HepG2 (cell line): ENCODE data around the gene RFX2. TPM values are rescaled to one million over a fixed set of nuclear protein-coding genes. Genes with fewer than 3 reads are reported as not detected.
A peak's percentile ranks its signal among the peaks of the same experiment; 100 is the strongest.

Source experiments
- HBP1 ChIP-seq: IDR thresholded peaks from 2 replicates; pipeline ENCODE4 v1.6.1; 2016; ENCODE audit warnings: low read depth, control low read depth
- NFKBIZ ChIP-seq: IDR thresholded peaks from 2 replicates; pipeline ENCODE4 v1.6.1; 2018; ENCODE audit warnings: missing genetic modification reagents, missing compliant biosample characterization
- RXRB ChIP-seq: IDR thresholded peaks from 2 replicates; pipeline ENCODE4 v1.6.1; 2016; ENCODE audit warnings: borderline replicate concordance, missing genetic modification reagents, missing compliant biosample characterization
- TARDBP ChIP-seq: sonication (generic); formaldehyde crosslinking; IDR thresholded peaks from 2 replicates; pipeline ENCODE4 v1.8.0; 2022; ENCODE audit warnings: mild to moderate bottlenecking, missing genetic modification reagents
- TGIF2 ChIP-seq: IDR thresholded peaks from 2 replicates; pipeline ENCODE4 v1.6.1; 2016; ENCODE audit warnings: control low read depth, missing compliant biosample characterization
- ZBTB20 ChIP-seq: sonication (generic); formaldehyde crosslinking; IDR thresholded peaks from 2 replicates; pipeline ENCODE4 v1.8.1; 2023; ENCODE audit warnings: missing genetic modification reagents, low read depth, mild to moderate bottlenecking, borderline replicate concordance
- ZBTB33 ChIP-seq: sonication (generic); formaldehyde crosslinking; IDR thresholded peaks from 2 replicates; pipeline ENCODE4 v1.4.0; 2020; ENCODE audit warnings: missing genetic modification reagents
- ZNF18 ChIP-seq: sonication (generic); formaldehyde crosslinking; IDR thresholded peaks from 2 replicates; pipeline ENCODE4 v1.8.0; 2022; ENCODE audit warnings: mild to moderate bottlenecking, missing genetic modification reagents; ENCODE audit not compliant: insufficient replicate concordance
- ZNF567 ChIP-seq: sonication (generic); formaldehyde crosslinking; IDR thresholded peaks from 2 replicates; pipeline ENCODE4 v1.8.1; 2023; ENCODE audit warnings: mild to moderate bottlenecking, missing genetic modification reagents, borderline replicate concordance
- polyA plus RNA-seq, 8 experiments: library from polyadenylated mRNA; depleted of rRNA in 3 of 8; stranded (reverse) in 7 of 8; unstranded in 1 of 8; fragments of >200 nt; fragmentation: Illumina TruSeq in 4 of 8; extraction: Trizol in 4 of 8; gene quantifications; 2 replicates each; pipeline versions ENCODE4 v1.2.1 to v1.2.3, GENCODE V29; 2011 to 2016; ENCODE audit warnings: low read depth in 4 of 8, missing spikeins in 1 of 8, mixed read lengths in 1 of 8; ENCODE audit not compliant: insufficient read depth in 1 of 8
- total RNA-seq, 5 experiments: library from RNA; depleted of rRNA; stranded (reverse); fragments of >200 nt; fragmentation: Illumina TruSeq; extraction: Trizol; gene quantifications; 2 replicates each; pipeline ENCODE4 v1.2.3, GENCODE V29; 2016; ENCODE audit warnings: low read depth in 1 of 5
- TF ChIP-seq, protein P1 (sequence below): sonication (generic); formaldehyde crosslinking; IDR thresholded peaks from 2 replicates; pipeline ENCODE4 v1.9.0; 2022; ENCODE audit warnings: missing genetic modification reagents, mild to moderate bottlenecking, borderline replicate concordance

Gene RFX2
- total and polyA plus RNA-seq, 2 of the 13 experiments (the other 11 are each of a cell fraction or from before 2014, with no cell fraction given): 2.8 to 3.3 TPM

DNA sequence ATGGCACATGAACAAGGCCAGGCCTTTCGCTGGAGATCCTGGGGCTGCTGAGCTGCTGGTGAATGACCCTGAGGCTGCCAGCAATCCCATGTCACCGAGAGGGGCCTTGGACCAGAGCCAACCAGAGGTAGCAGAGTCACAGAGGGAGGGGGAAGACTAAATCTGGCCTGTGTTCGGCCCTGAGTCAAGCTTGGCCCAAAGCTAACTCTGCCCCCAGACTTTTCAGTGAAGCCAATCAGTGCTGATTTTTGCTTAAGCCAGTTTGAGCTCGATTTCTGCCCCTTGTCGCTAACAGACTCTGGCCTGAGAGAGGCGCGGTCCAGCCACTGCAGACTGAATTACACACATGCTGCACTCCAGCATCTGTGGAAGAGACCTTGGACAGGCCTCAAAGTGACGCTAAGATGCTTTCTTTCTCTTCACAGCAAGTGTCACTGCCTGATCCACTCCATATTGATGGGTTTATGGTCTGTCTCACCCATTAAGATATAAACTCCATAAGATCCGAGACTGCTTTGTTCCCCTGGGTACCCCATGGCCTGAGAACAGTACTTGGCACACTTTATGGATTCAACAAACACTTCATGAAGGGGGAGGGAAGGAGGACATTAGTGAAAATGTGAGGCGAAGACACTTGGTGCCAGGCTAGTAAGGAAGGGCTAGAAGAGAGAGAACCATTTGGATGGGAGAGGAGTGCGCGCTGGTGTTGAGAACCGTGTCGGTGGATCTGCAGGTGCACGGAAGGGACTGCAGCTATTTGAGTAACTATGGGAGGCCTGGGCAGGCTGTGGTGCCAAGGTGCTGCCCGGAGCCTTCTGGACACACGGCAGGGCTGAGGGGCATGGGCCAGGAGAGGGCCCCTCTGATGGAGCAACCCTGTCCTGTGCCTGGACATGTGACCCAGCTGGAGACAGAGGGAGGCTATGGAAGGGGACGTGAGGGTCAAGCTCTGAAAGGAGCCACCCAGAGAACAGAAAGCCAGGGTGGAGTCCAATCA lies 150.0 kb downstream of the RFX2 start (continued):
- peak; percentile 29 for TF ChIP-seq RXRB (CRISPR knock-in tag)
- TF ChIP-seq TGIF2 (CRISPR knock-in tag): 0 out of 2 replicates have a peak, but pooled peaks have one; percentile 14
- no peak for TF ChIP-seq NFKBIZ
- no peak; the same call in none of the 2 replicates for TF ChIP-seq TARDBP (CRISPR knock-in tag)
- TF ChIP-seq, protein P1, sequence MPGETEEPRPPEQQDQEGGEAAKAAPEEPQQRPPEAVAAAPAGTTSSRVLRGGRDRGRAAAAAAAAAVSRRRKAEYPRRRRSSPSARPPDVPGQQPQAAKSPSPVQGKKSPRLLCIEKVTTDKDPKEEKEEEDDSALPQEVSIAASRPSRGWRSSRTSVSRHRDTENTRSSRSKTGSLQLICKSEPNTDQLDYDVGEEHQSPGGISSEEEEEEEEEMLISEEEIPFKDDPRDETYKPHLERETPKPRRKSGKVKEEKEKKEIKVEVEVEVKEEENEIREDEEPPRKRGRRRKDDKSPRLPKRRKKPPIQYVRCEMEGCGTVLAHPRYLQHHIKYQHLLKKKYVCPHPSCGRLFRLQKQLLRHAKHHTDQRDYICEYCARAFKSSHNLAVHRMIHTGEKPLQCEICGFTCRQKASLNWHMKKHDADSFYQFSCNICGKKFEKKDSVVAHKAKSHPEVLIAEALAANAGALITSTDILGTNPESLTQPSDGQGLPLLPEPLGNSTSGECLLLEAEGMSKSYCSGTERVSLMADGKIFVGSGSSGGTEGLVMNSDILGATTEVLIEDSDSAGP (CRISPR knock-in tag): peak; percentile 55; the same call in 1 of the 2 replicates
- TF ChIP-seq ZBTB33 (CRISPR knock-in tag): peak; percentile 84
- peak; percentile 16 for TF ChIP-seq ZNF18 (CRISPR knock-in tag)
- 0 out of 2 replicates have a peak, but pooled peaks have one; percentile 19 for TF ChIP-seq ZNF567 (CRISPR knock-in tag)
- TF ChIP-seq ZBTB20 (CRISPR knock-in tag): 0 out of 2 replicates have a peak, but pooled peaks have one; percentile 18
- TF ChIP-seq HBP1 (CRISPR knock-in tag): peak; percentile 42; the same call in 1 of the 2 replicates
